Inflammatory macrophage treated with lipopolysaccharide for 1 hour (primary cell): ENCODE measurements around the gene POU5F2.

Source experiments
- DNase-seq, 2 donors: peaks; one replicate each; pipeline ENCODE4 v3.0.0-alpha.2; 2020 to 2022

The POU5F2 gene, protein sequence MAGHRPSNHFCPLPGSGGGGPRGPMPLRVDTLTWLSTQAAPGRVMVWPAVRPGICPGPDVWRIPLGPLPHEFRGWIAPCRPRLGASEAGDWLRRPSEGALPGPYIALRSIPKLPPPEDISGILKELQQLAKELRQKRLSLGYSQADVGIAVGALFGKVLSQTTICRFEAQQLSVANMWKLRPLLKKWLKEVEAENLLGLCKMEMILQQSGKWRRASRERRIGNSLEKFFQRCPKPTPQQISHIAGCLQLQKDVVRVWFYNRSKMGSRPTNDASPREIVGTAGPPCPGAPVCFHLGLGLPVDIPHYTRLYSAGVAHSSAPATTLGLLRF

GRCh38 chr5:93741136-93741811 lies at the start of gene POU5F2:
POU5F2 (minus strand) TSS chr5:93741600; CDS start chr5:93741563, 37 bp downstream.
- DNase-seq = no peak

DNA sequence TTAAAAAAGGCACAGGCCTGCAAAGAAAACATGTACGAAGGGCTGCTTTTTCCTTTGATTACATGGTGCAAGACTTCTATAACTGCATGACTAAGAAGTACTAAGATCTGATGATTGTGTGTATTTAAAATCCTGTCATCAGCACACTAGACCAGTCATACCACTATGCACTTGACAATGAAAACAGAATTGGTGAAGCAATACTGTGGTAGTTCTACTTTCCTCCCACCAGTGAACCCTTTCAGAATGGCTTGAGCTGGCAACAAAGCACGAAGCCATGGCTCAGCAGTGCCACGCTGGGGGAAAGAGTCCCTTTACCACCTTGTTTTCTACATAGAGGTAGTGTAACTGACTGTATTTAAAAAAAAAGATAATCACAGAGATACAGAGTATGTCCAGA lies 49.0 kb upstream of the POU5F2 start:
- peak in 1 of 2 donors; percentile 44 for DNase-seq

- DNase-seq = no peak
Observed at GRCh38 chr5:93789173-93790067, 48.0 kb upstream of the POU5F2 start.

GRCh38 chr5:93787598-93787997 lies 46.2 kb upstream of the POU5F2 start:
- DNase-seq = no peak

DNA sequence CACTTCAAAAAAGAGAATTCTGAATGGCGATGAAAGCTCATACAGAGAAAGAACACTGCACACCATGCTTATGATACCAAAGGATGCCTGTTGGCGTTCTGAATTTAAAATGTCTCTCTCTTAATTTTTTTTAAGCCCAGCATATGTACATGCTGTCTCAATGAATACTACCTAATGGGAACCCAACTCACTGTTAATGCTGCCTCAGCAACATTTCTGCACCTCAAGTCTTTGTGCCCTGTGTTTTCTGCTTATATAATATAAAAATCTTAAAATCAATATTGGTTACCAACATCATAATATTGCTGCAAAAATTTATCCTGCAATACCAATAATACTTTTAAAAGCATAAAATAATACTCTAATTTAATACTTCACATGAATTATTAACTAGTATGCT lies 44.1 kb upstream of the POU5F2 start:
- DNase-seq = no peak

DNA sequence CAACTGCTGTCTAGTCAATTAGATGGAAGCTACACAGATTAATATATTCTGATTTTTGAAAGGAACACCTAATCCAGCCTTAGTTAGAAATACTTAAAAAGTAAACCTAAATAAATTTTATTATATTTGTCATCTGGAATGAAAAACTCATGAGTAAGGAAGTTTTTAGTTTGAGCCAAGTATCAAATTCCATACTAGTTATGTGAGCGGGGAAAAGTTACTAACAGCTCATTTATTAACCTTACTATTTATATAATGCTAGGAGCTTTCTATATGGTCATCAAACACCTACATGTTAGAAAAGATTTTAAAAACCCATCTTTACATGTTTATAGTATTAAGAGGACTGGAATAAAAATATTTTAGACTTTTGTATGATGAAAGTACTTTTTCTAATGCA lies 41.6 kb upstream of the POU5F2 start:
- no peak for DNase-seq

GRCh38 chr5:93777620-93778019 lies 36.2 kb upstream of the POU5F2 start:
- no peak for DNase-seq

DNA sequence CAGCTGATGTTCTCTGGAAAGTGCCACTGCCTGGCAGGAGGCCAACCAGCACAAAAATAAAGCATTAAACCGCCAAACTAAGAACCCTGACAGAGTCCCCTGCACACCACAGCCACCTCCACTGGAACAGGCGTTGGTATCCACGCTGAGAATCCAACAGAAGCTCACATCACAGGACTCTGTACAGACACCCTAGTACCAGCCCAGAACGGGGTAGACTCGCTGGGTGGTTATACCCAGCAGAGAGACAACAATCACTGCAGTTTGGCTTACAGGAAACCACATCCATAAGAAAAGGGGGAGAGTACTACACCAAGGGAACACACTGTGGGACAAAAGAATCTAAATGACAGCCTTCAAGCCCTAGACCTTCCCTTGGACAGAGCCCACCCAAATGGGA lies 15.0 kb upstream of the POU5F2 start:
- no peak for DNase-seq

DNA sequence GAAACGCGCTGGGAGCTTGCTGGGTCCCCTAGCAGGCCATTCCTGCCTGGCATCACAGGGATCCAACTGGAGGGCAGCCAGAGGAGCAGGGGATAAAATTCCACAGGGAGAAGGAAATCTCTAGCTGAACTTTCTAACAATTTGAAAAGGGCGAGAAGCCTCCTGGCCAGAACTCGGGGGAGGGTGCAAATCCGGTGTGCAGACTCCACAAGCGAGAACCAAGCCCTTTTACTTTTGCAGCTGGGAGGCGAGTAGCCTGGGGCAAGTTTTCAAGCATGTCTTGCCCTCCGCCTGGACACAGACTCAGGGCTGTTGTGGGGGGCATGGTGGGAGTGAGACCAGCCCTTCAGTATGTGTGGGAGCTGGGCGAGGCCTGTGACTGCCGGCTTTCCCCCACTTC lies 14.3 kb upstream of the POU5F2 start:
- no peak for DNase-seq

DNA sequence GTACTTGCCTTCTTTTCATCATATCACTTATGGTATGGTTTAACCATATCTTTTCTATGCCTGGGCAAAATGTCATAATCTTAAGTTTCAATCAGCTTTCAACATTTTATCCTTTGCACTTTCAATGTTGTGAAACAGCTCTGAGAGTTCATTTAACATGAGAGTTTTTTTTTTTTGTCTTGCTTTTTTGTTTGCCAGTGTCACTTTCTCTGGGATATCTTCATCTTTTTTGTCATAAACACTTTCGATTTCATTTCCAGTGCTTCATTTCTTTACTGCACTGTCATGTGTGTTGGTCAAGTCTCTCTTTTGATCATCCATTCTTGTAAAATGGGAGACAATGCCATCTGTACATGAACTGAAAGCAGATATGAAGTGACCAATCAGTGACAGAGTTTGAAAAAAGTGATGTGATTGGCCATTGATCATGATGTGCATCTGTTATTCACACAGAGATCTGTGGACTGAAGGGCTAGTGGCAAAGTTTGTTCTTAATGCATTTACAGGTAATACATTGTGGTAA lies 7.5 kb upstream of the POU5F2 start:
- no peak for DNase-seq

DNA sequence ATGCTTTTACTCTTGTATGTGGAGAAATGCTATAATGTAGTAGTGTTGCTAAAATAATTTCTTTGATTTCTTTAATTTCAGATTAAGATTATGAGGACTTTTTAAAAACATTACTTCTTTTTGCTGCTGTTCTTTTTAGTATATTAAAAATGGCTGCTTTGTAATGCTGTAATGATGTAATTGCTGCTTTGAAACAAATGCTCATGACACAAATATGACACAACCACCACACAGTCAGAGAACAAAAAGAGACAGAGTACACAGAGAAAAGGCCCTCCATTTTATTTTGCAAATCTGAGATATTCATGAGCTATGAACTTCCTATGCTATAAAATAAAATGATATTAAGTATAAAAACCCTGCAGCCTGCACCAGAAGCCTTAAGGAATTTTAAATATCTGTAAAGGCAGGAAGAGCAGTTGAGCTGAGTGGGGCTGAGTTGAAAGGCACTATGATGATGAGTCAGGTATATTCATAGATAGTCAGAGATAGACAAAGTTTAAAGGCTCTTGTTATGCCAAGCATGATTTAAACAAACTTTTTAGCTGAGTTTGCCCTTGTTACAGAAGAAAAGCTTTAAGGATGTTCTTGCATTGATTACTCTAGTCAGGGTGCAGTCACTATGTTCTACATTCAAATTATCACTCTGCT lies 5.1 kb upstream of the POU5F2 start:
- no peak for DNase-seq

DNA sequence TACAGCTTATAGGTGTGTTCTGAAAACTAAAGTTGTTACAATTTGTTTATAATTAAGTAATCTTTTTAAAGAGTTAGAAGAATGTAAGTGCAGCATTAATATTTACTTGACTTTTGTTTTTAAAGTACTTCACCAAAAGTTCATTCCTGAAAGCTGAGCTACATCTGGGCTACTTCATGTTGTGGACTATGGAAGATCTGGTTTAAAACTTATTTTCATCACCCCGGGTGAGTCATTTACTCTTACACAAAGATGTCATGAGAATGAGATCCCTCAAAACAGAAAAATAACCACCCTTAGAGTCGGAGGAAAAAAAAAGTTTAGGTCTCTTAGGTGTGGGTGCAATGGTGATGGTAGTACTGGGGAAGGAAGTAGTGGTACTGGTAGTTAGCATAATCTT lies 5.1 kb downstream of the POU5F2 start:
- DNase-seq = peak in 1 of 2 donors; percentile 7

DNA sequence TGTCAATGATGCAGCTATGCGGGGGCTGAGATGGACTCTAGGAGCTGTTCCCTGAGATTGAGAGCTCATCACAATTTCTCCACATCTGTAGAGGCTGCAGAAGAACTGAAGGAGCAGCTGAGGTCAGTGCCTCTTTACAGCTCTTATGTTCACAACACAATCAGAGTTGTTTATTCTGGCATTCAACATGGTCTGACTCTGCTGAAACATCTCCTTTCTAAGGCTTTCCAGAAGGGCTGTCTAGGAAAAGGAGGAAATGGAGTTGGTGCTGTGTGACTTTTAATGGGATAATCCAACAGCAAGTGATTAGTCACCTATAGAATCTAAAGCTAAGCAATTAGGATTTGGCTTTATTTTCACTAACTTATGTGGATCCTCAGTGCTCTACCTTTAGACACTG lies 6.0 kb downstream of the POU5F2 start:
- DNase-seq = no peak

- DNase-seq = no peak
Observed at GRCh38 chr5:93731987-93732386, 9.4 kb downstream of the POU5F2 start.

DNA sequence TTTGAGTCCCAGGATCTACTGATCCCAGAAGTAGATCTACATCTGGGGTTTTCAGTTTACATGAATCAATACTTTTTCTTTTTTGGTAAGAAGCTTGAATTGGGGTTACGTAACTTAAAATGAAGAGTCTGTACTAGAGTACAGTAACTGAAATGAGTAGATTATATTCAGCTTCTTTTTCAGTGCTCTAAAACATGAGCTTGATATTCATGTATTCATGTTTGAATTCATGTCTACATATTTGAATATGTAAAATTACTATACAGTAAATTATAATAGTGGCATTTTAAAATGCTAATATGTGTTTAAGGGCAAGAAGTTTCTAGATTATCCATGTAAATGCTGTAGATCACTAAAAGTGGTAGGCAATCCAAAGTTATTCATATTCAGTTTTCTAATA lies 14.8 kb downstream of the POU5F2 start:
- no peak for DNase-seq

DNA sequence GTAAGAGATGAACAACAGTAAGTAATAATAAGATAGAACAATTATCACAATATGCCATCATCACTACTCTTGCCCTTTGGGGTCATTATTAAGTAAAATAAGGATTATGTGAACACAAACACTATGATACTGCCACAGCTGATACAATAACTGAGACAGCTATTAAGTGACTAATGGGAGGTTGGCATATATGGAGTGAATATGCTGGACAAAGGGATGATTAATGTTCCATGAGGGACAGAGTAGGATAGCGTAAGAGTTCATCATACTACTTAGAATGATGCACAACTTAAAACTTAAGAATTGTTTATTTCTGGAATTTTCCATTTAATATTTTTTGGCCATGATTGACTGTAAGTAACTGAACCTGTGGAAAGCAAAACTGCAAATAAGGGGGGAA lies 16.6 kb downstream of the POU5F2 start:
- no peak for DNase-seq

- DNase-seq = no peak
Observed at GRCh38 chr5:93723681-93724080, 17.7 kb downstream of the POU5F2 start.

DNA sequence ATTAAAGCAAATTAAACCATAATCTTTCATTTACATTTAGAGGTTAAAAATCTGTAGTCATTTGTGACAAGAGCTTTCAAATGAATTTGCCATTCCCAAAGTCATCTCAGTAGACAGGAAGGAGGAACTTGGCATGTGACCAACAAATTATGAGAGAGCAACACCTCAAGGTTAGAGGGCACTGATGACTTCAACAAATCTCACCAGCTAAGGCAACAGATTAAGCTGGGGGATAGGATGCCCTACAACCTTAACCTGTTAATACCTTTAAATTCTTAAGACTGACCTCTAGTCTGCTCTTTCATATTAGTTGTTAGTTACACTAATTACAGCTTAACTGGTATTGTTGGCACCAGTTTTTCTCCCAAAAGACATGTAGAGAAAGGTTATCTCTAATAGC lies 18.4 kb downstream of the POU5F2 start:
- no peak for DNase-seq

DNA sequence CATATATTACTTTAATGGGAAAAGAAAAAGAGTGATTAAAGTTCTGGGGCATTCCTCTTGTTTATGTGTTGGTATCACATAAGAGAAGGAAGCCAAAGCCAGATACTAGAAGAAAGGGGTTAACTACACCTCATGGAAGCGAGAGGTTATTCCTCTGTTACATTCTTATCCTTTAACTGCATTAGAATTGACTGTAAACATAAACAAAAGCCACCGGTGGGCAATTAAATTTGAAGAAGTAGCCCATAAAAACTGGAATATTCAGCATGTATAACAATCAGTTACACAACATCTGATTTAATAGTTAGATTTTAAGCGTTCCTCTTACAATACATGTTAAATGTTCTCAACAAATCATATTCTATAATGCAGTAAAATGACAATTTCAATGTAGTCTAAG lies 18.8 kb downstream of the POU5F2 start:
- no peak for DNase-seq

DNA sequence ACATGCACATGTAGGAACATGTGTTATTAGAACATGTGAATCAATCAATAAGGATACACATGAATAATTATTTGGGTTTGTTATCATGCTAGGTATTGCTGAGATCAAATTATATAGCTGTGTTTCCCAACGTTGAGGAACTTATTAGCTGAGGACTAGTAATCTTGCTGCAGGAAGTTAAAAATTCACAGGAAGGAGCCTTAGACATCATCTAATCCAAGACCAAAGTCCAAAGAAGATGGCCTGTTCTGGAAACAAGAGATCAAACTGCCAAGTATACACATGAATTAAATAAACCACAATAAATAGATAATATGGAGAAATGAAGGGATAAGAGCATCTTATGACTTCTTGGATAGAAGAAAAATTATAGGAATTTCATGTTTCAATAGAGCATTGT lies 19.9 kb downstream of the POU5F2 start:
- no peak for DNase-seq

DNA sequence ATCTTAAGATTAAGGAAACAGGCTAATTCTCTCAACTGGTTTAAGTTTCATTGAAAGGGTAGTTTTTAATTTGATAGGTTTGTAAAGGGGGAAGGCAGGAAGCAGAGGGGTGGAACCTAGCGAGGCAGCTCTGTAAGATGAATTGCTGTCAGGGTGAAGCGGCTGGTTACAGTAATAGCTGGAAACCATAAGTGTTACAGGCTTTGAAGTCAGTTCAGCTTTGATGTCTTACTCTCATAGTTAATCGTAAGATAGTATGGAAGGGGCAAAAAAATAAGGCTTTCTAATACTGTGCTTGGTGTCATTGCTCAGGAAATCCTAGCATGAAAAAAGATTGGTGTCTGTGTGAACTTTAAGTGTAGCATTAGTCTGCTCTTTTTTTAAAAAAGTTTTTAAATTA lies 20.3 kb downstream of the POU5F2 start:
- DNase-seq = no peak

DNA sequence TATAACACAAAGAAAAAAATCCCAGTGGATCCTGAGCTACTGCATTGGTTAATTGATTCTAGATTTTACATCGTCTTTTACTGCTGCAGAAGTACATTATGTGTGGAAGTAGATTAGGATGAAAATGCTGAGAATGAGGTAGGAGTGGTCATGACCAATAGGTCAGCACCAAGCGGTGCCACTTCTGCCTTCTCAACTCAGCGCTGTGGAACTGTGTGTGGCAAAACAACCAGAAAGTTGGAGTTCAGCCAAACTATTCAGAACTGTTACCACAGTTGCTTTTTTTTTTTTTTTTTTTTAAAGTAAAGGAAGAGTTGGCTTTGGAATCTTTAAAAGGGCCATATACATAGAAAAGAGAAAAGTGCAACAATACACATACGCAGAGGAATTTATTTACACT lies 24.2 kb downstream of the POU5F2 start:
- peak in 1 of 2 donors; percentile 9 for DNase-seq

- no peak for DNase-seq
Observed at GRCh38 chr5:93716453-93716852, 24.9 kb downstream of the POU5F2 start.
